Esophagus squamous epithelium (tissue), 5 donors: ENCODE results near the gene COX8A. TPM values are rescaled to one million over a fixed set of nuclear protein-coding genes. Genes with fewer than 3 reads are reported as not detected.

Experiments
- DNase-seq: peaks from one replicate; lab custom pipeline; 2025; lab: John Stamatoyannopoulos, UW
- H3K27ac ChIP-seq, 4 donors: fragments of 200-600 bp; sonication (generic); one replicate each; pipeline ENCODE4 v1.5.1; 2016 to 2019; ENCODE audit warnings: mild to moderate bottlenecking in 1 of 4
- H3K27me3 ChIP-seq, 4 donors: fragments of 200-600 bp; sonication (generic); 1 replicate in 3 of 4; 2 replicates in 1 of 4; pipeline versions ENCODE4 v1.5.1 to v1.6.0; 2017 to 2021; ENCODE audit warnings: antibody characterized with exemption in 1 of 4
- H3K36me3 ChIP-seq, 3 donors: fragments of 200-600 bp; sonication (generic); one replicate each; pipeline ENCODE4 v1.5.1; 2016 to 2019
- H3K4me1 ChIP-seq, 3 donors: fragments of 200-600 bp; sonication (generic); one replicate each; pipeline ENCODE4 v1.5.1; 2017 to 2019
- H3K4me3 ChIP-seq, 4 donors: fragments of 200-600 bp; sonication (generic); 1 replicate in 3 of 4; 2 replicates in 1 of 4; pipeline ENCODE4 v1.5.1; 2016 to 2019; ENCODE audit warnings: mild to moderate bottlenecking in 2 of 4, moderate library complexity in 1 of 4
- H3K9me3 ChIP-seq, 3 donors: fragments of 200-600 bp; sonication (generic); one replicate each; pipeline ENCODE4 v1.5.1; 2016 to 2019
- CTCF ChIP-seq, 6 experiments: fragments of 450-650 bp in 4 of 6; fragments of 200-600 bp in 2 of 6; sonication (generic) in 2 of 6; IDR thresholded peaks; one replicate each; pipeline ENCODE4 v1.5.1; 2016 to 2019; ENCODE audit warnings: antibody characterized with exemption in 6 of 6, mild to moderate bottlenecking in 4 of 6, moderate library complexity in 4 of 6
- POLR2A ChIP-seq, 4 donors: fragments of 450-650 bp; IDR thresholded peaks; one replicate each; pipeline ENCODE4 v1.6.1; 2017; ENCODE audit warnings: antibody characterized with exemption in 4 of 4, mild to moderate bottlenecking in 4 of 4, moderate library complexity in 3 of 4
- WGBS, 2 donors: methylation state at CpG; one replicate each; pipeline ENCODE4 v1.1.5; 2018; 5-methylcytosine and 5-hydroxymethylcytosine counted together
- intact Hi-C: fragments of 100-400 bp; cut with DNase I; formaldehyde crosslinking; loops from one replicate; pipeline ENCODE4 v1.15.0; 2022
- total RNA-seq, 4 donors: library from RNA; depleted of rRNA; stranded (reverse); fragments of >200 nt; gene quantifications; one replicate each; pipeline ENCODE4 v1.1.0, GENCODE V29; 2016
- donor health status: DM: yes; HTN: yes; CAD: no.

Gene COX8A
- total RNA-seq, 4 donors from 2014 or later, result 417 to 745 (median 637) TPM

GRCh38 chr11:63941901-63942300 is 32.5 kb upstream of the COX8A start:
- H3K36me3 ChIP-seq, result peaks cover 0 to 10% (median 0%) of the 10 kb centered on the region in 3 donors
- intact Hi-C loops, result loop anchor here (10.0 kb wide), 1 partner anchor 167 kb away; no protein-coding TSS in a partner anchor
- DNase-seq, result no peak
- H3K4me3 ChIP-seq, result no peak overlapping the region
- peak overlapping the region in 1 of 4 donors; percentile 57 for H3K27ac ChIP-seq
- no peak for TF ChIP-seq POLR2A (IDR thresholded peaks at IDR 0.05)
- no peak for TF ChIP-seq CTCF (IDR thresholded peaks at IDR 0.05)
- no peaks in the 10 kb centered on the region for H3K9me3 ChIP-seq
- WGBS, 2 donors, result 82 to 85% methylated on average over 4 of the region's 4 CpGs
- H3K4me1 ChIP-seq, result peaks cover 16 to 63% (median 29%) of the 10 kb centered on the region in 3 donors
- no peaks in the 10 kb centered on the region for H3K27me3 ChIP-seq

DNA sequence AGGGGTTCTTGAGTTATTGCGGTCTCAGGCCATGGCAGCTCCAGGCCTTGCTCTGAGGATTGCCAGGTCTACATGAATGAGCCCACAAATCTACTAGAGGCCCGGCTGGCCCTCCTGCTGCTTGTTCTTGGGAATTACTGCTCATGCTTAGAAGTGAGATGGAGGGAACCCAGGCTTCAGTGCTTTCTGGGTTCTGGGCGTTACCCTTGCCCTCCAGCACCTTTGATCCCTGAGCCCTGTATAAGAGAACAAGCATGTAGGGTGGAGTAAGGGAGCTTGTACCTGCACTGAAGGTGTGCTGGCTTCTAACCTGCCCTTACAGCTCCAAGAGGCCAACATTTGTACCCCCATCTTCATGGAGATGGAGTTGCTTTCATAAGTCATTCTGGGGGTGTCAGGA is 31.6 kb upstream of the COX8A start:
- no peak overlapping the region for H3K4me3 ChIP-seq
- H3K27me3 ChIP-seq, result no peaks in the 10 kb centered on the region
- no peaks in the 10 kb centered on the region for H3K9me3 ChIP-seq
- H3K27ac ChIP-seq, result no peak overlapping the region
- H3K4me1 ChIP-seq, result peaks cover 16 to 61% (median 27%) of the 10 kb centered on the region in 3 donors
- DNase-seq, result no peak
- TF ChIP-seq CTCF (IDR thresholded peaks at IDR 0.05) (no peak), POLR2A (IDR thresholded peaks at IDR 0.05) (no peak)
- peaks cover 0 to 19% (median 0%) of the 10 kb centered on the region in 3 donors for H3K36me3 ChIP-seq
- WGBS, 2 donors, result 80 to 88% methylated on average over 1 of the region's 3 CpGs
- intact Hi-C loops, result loop anchor here (10.0 kb wide), 1 partner anchor 168 kb away; no protein-coding TSS in a partner anchor

DNA sequence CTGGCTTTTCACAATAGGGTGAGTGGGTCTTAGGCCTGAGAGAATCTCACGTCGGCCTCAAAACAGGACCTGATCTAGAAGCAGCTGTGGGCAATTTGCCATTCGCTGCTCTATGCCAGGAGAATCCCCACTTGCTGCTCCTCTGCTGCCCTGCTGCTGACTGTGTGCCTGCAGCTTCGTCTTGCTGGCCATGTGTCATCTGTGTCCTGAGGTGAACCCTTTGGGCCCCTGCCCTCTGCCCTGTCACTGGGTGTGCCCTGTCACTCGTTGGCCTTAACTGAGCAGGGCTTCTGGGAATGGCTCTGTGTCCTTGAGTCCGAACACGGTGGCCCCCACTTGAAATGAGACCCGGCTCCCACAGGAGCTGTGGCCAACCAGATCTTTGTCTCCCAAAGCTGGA is 29.4 kb upstream of the COX8A start:
- intact Hi-C loops, result loop anchor here (2.0 to 10.0 kb wide), 2 partner anchors 108 to 170 kb away; no protein-coding TSS in a partner anchor
- Histone ChIP-seq H3K36me3 (peaks cover 0 to 36% (median 0%) of the 10 kb centered on the region in 3 donors), H3K4me3 (no peak overlapping the region), H3K27ac (peak overlapping the region; percentile 33 to 65 (median 55)), H3K4me1 (peaks cover 11 to 42% (median 12%) of the 10 kb centered on the region in 3 donors), H3K9me3 (no peaks in the 10 kb centered on the region), H3K27me3 (no peaks in the 10 kb centered on the region)
- no peak for TF ChIP-seq CTCF (IDR thresholded peaks at IDR 0.05)
- no peak for TF ChIP-seq POLR2A (IDR thresholded peaks at IDR 0.05)
- WGBS, 2 donors, result 82 to 96% methylated on average over 3 to 5 of the region's 8 CpGs
- DNase-seq, result no peak

DNA sequence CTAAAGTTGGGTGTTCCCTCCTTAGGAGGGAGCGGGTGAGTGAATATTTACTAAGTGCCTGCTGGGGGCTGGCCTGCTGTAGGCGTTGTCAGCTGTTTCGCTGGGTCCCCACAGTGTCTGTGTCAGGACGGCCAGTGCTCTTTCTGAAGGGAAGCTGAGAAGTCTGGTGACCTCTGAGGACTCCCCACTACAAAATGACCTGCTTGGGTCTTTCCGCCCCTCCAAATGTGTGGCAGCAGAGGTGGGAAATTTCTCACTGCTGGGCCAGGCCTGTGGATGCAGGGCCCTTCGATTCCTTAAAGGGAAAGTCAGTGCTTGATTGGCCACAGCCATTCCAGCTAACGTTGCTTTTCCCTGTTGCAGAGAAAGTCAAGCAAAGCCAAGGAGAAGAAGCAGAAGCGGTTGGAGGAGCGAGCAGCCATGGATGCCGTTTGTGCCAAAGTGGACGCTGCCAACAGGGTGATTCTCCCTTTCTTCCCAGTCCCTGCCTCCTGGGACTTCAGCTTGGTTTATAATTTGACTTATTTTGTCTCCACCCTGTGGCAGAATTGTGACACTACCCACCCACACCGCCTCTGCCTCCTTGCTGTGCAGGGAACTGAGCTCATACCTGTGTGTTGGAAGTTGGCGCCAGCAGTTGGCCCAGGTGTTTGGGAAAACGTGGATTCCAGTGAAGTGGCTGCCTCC is 28.8 kb upstream of the COX8A start:
- H3K9me3 ChIP-seq, result no peaks in the 10 kb centered on the region
- H3K4me3 ChIP-seq, result peak overlapping the region in 2 of 4 donors; percentile 2 to 39
- no peak for DNase-seq
- peaks cover 9 to 36% (median 12%) of the 10 kb centered on the region in 3 donors for H3K4me1 ChIP-seq
- no peak for TF ChIP-seq POLR2A (IDR thresholded peaks at IDR 0.05)
- TF ChIP-seq CTCF (IDR thresholded peaks at IDR 0.05), result peak; percentile 50 to 87 (median 83)
- H3K27ac ChIP-seq, result peak overlapping the region; percentile 33 to 65 (median 55)
- peaks cover 0 to 42% (median 0%) of the 10 kb centered on the region in 3 donors for H3K36me3 ChIP-seq
- intact Hi-C loops, result loop anchor here (2.0 to 10.0 kb wide), 2 partner anchors 109 to 171 kb away; no protein-coding TSS in a partner anchor
- WGBS, 2 donors, result 29% methylated on average over 8 to 10 of the region's 14 CpGs
- no peaks in the 10 kb centered on the region for H3K27me3 ChIP-seq
